Panc1 (cell line): ENCODE measurements around the gene PNMA8A. TPM values are rescaled to one million over a fixed set of nuclear protein-coding genes. Genes with fewer than 3 reads are reported as not detected.

Source experiments
- ATAC-seq: fragments of 200-7000 bp; cut with Tn5 transposase; 2 replicates; pipeline ENCODE4 v1.9.1; 2020; ENCODE audit warnings: mild to moderate bottlenecking, moderate library complexity
- BruUV-seq: library from RNA; stranded (reverse); fragments of 400-500 nt; replicated peaks from 2 replicates; lab custom pipeline; 2021; lab: Mats Ljungman, UMichigan
- CTCF ChIA-PET: fragments of 300-600 bp; sonication (Branson Sonifier 250); formaldehyde crosslinking; loops from one replicate; lab custom pipeline; 2022; ENCODE audit warnings: antibody characterized with exemption; lab: Charles Lee
- POLR2A ChIA-PET: fragments of 300-600 bp; sonication (Branson Sonifier 250); formaldehyde crosslinking; loops from one replicate; lab custom pipeline; 2022; ENCODE audit warnings: antibody characterized with exemption; lab: Charles Lee
- DNase-seq: peaks from one replicate; pipeline ENCODE4 v3.0.0-alpha.2; 2010; ENCODE audit warnings: low read depth, low spot score
- H3K27ac ChIP-seq: 2 replicates; pipeline ENCODE4 v1.5.1; 2011; ENCODE audit warnings: mild to moderate bottlenecking, low read length, inconsistent platforms
- H3K27me3 ChIP-seq: fragments of 200-500 bp; sonication (Bioruptor generic); 2 replicates; pipeline ENCODE4 v1.6.0; 2014; ENCODE audit warnings: low read length, inconsistent platforms; ENCODE audit not compliant: control insufficient read depth, insufficient read depth
- H3K36me3 ChIP-seq: fragments of 200-500 bp; sonication (Bioruptor generic); 2 replicates; pipeline ENCODE4 v1.5.1; 2014; ENCODE audit warnings: inconsistent platforms, mild to moderate bottlenecking, low read length, moderate library complexity; ENCODE audit not compliant: control insufficient read depth, insufficient read depth
- H3K4me1 ChIP-seq: 2 replicates; pipeline ENCODE4 v1.5.1; 2011; ENCODE audit warnings: inconsistent platforms, mild to moderate bottlenecking, low read length, moderate library complexity; ENCODE audit not compliant: control insufficient read depth, insufficient read depth
- H3K4me3 ChIP-seq, 2 experiments: 2 replicates each; pipeline ENCODE4 v1.5.1; 2011 to 2012; ENCODE audit warnings: low read depth in 2 of 2, low read length in 2 of 2, mild to moderate bottlenecking in 2 of 2, inconsistent platforms in 1 of 2, moderate library complexity in 1 of 2
- H3K9me3 ChIP-seq: fragments of 200-500 bp; sonication (Bioruptor generic); 2 replicates; pipeline ENCODE4 v1.5.1; 2014; ENCODE audit warnings: low read depth, mild to moderate bottlenecking, inconsistent platforms, low read length, moderate library complexity; ENCODE audit not compliant: control insufficient read depth, insufficient read depth
- CTCF ChIP-seq: fragments of 450-650 bp; IDR thresholded peaks from 2 replicates; pipeline ENCODE4 v1.5.1; 2017; ENCODE audit warnings: mild to moderate bottlenecking
- POLR2AphosphoS5 ChIP-seq: IDR thresholded peaks from 2 replicates; pipeline ENCODE4 v1.6.1; 2012; ENCODE audit warnings: mild to moderate bottlenecking, low read depth, low read length, moderate library complexity
- REST ChIP-seq, 2 experiments: IDR thresholded peaks; 2 replicates each; pipeline ENCODE4 v1.6.1; 2011 to 2012; ENCODE audit warnings: low read depth in 2 of 2, control low read depth in 1 of 2, low read length in 1 of 2, mild to moderate bottlenecking in 1 of 2, moderate library complexity in 1 of 2; ENCODE audit not compliant: insufficient read depth in 1 of 2
- SIN3A ChIP-seq: IDR thresholded peaks from 2 replicates; pipeline ENCODE4 v1.6.1; 2012; ENCODE audit warnings: low read depth, mild to moderate bottlenecking, low read length, moderate library complexity, borderline replicate concordance; ENCODE audit not compliant: insufficient read depth
- TCF7L2 ChIP-seq: IDR thresholded peaks from 2 replicates; pipeline ENCODE4 v1.6.1; 2011; ENCODE audit warnings: mild to moderate bottlenecking, low read depth, low read length, inconsistent platforms
- in situ Hi-C: cut with HindIII; loops from 2 replicates; pipeline ENCODE4 v1.10.0; 2016; ENCODE audit warnings: low sequenced_read_pairs, low pct_unique_long_range_greater_than_20kb
- intact Hi-C: fragments of 100-400 bp; cut with micrococcal nuclease; formaldehyde crosslinking; loops from one replicate; pipeline ENCODE4 v1.10.0; 2022; ENCODE audit not compliant: unreplicated experiment
- total RNA-seq: library from RNA; stranded (reverse); gene quantifications from one replicate; pipeline ENCODE4 v1.2.1, GENCODE V29; 2021; ENCODE audit not compliant: unreplicated experiment

The PNMA8A gene
- total RNA-seq, 1 experiment from 2014 or later: not detected

GRCh38 chr19:46461537-46461936 is 9.8 kb downstream of the PNMA8A start:
- DNase-seq (no peak), ATAC-seq (no peak)
- Histone ChIP-seq H3K27me3 (no peaks in the 10 kb centered on the region), H3K27ac (no peak overlapping the region), H3K36me3 (no peaks in the 10 kb centered on the region), H3K9me3 (no peaks in the 10 kb centered on the region), H3K4me3 (no peak overlapping the region), H3K4me1 (no peaks in the 10 kb centered on the region; the same call in 1 of the 2 replicates)
- BruUV-seq: no TSS peak
- intact Hi-C loops (no loop called here), in situ Hi-C loops (no loop called here)
- TF ChIP-seq REST (IDR thresholded peaks at IDR 0.05; ENCODE audit: insufficient read depth in 1 of 2, low read depth in 2 of 2, low read length in 1 of 2) (no peak), CTCF (no peak), SIN3A (no peak), TCF7L2 (no peak), POLR2AphosphoS5 (no peak)
- ChIA-PET POLR2A (interaction anchor here (0.6 to 0.7 kb wide), 3 partner anchors 16 to 515 kb away, joined by 3 to 9 read pairs (median 3); no protein-coding TSS in a partner anchor), CTCF (interaction anchor here (0.6 kb wide), 1 partner anchor 71 kb away, joined by 3 read pairs; no protein-coding TSS in a partner anchor)

- ChIA-PET POLR2A (interaction anchor here (0.6 to 0.7 kb wide), 3 partner anchors 17 to 515 kb away, joined by 3 to 9 read pairs (median 3); no protein-coding TSS in a partner anchor), CTCF (no interaction called here)
- Histone ChIP-seq H3K4me3 (no peak overlapping the region), H3K4me1 (no peaks in the 10 kb centered on the region), H3K27ac (no peak overlapping the region), H3K27me3 (no peaks in the 10 kb centered on the region), H3K36me3 (no peaks in the 10 kb centered on the region), H3K9me3 (no peaks in the 10 kb centered on the region)
- in situ Hi-C loops (no loop called here), intact Hi-C loops (no loop called here)
- no peak for TF ChIP-seq SIN3A
- no peak for TF ChIP-seq CTCF
- no peak for TF ChIP-seq REST (IDR thresholded peaks at IDR 0.05; ENCODE audit: insufficient read depth in 1 of 2, low read depth in 2 of 2, low read length in 1 of 2)
- no peak for TF ChIP-seq POLR2AphosphoS5
- TF ChIP-seq TCF7L2: no peak
- no TSS peak for BruUV-seq
- ATAC-seq (no peak), DNase-seq (no peak)
Observed at GRCh38 chr19:46460981-46461380, 10.4 kb downstream of the PNMA8A start.
